ENCODE measurements around the gene EFNB2.

The EFNB2 gene

GRCh38 chr13:106468744-106469590 is 66.5 kb downstream of the EFNB2 start:
- no peak for TF ChIP-seq POLR2AphosphoS5 (IDR thresholded peaks at IDR 0.05; ENCODE audit: low read depth, low read length)
- TF ChIP-seq REST (IDR thresholded peaks at IDR 0.05; ENCODE audit: insufficient read depth in 1 of 2, low read depth in 2 of 2, low read length in 2 of 2), result no peak

DNA sequence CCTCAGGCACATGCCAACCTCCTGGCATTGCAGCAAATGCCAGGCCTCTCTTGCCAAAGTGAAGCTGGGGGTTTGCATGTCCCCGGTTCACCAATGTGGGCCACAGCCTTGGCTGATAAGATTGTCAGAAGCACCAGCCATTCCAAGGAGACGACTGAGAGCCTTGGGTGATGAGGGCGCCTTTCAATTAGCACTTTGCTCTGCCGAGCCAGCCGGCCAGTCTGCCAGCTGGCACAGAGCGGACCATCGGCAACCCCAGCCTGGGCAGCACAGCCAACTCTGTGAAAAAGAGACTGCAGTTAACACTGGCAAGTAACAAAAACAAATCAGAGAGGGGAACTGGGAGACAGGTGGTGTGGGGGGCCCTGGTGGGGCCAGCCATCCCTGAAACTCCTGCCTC is 67.3 kb downstream of the EFNB2 start:
- TF ChIP-seq FOXP2 (optimal IDR thresholded peaks at IDR 0.05; ENCODE audit: borderline replicate concordance, extremely low read depth, extremely low read length, insufficient read depth), result no peak
- TF ChIP-seq SIN3A (IDR thresholded peaks at IDR 0.05; ENCODE audit: borderline replicate concordance, insufficient read depth, low read length), result no peak
- no peak for TF ChIP-seq POLR2AphosphoS5 (IDR thresholded peaks at IDR 0.05; ENCODE audit: low read depth, low read length)
- TF ChIP-seq TAF1 (IDR thresholded peaks at IDR 0.05; ENCODE audit: borderline replicate concordance, insufficient read depth, low read length), result no peak
- TF ChIP-seq REST (IDR thresholded peaks at IDR 0.05; ENCODE audit: insufficient read depth in 1 of 2, low read depth in 2 of 2, low read length in 2 of 2), result no peak

GRCh38 chr13:106467427-106468122 is 67.9 kb downstream of the EFNB2 start:
- no peak for TF ChIP-seq TAF1 (IDR thresholded peaks at IDR 0.05; ENCODE audit: borderline replicate concordance, insufficient read depth, low read length)
- TF ChIP-seq POLR2AphosphoS5 (IDR thresholded peaks at IDR 0.05; ENCODE audit: low read depth, low read length), result no peak
- no peak for TF ChIP-seq FOXP2 (optimal IDR thresholded peaks at IDR 0.05; ENCODE audit: borderline replicate concordance, extremely low read depth, extremely low read length, insufficient read depth)
- TF ChIP-seq SIN3A (IDR thresholded peaks at IDR 0.05; ENCODE audit: borderline replicate concordance, insufficient read depth, low read length), result no peak
- no peak for TF ChIP-seq REST (IDR thresholded peaks at IDR 0.05; ENCODE audit: insufficient read depth in 1 of 2, low read depth in 2 of 2, low read length in 2 of 2)

GRCh38 chr13:106466691-106467426 is 68.6 kb downstream of the EFNB2 start:
- no peak for TF ChIP-seq FOXP2 (optimal IDR thresholded peaks at IDR 0.05; ENCODE audit: borderline replicate concordance, extremely low read depth, extremely low read length, insufficient read depth)

DNA sequence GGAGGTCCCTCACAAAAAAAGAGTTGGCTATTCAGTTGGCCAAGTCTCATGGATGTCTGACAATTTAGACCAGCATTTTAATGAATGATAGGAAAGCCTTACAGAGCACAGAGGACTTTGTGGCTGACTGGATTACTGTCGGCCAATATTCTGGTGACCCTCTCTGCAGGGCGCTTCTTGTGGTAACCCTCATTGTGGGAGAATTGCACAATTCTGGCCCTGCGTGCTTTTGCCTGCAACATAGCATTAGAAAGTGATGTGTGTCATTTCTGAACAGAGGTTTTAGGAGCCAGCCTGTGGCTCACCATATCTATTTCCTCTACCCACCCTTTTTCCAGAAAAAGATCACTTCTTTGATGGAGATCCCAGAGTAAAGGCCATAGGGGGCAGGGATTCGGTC is 71.4 kb downstream of the EFNB2 start:
- TF ChIP-seq REST (IDR thresholded peaks at IDR 0.05; ENCODE audit: insufficient read depth in 1 of 2, low read depth in 2 of 2, low read length in 2 of 2) (no peak), SIN3A (IDR thresholded peaks at IDR 0.05; ENCODE audit: borderline replicate concordance, insufficient read depth, low read length) (no peak), TAF1 (IDR thresholded peaks at IDR 0.05; ENCODE audit: borderline replicate concordance, insufficient read depth, low read length) (no peak), POLR2AphosphoS5 (IDR thresholded peaks at IDR 0.05; ENCODE audit: low read depth, low read length) (no peak), FOXP2 (optimal IDR thresholded peaks at IDR 0.05; ENCODE audit: borderline replicate concordance, extremely low read depth, extremely low read length, insufficient read depth) (no peak)

Data from PFSK-1 (cell line).